BJ (cell line): ENCODE data around the gene SLC22A23. TPM values are rescaled to one million over a fixed set of nuclear protein-coding genes. Genes with fewer than 3 reads are reported as not detected.

ENCODE experiments used
- CTCF ChIA-PET: fragments of 350-600 bp; formaldehyde crosslinking; extraction: SDS; loops from one replicate; lab custom pipeline; 2021; ENCODE audit warnings: antibody characterized with exemption, inconsistent platforms; lab: Yijun Ruan, JAX
- POLR2A ChIA-PET: fragments of 300-600 bp; sonication (Branson Sonifier 250); formaldehyde crosslinking; extraction: SDS; loops from one replicate; lab custom pipeline; 2021; ENCODE audit warnings: antibody characterized with exemption; lab: Charles Lee
- DNase-seq: peaks from one replicate; pipeline ENCODE4 v3.0.0-alpha.2; 2011; ENCODE audit warnings: low read depth
- H3K27me3 ChIP-seq: 2 replicates; pipeline ENCODE4 v1.6.0; 2011; ENCODE audit warnings: low read length; ENCODE audit not compliant: control insufficient read depth, insufficient read depth
- H3K36me3 ChIP-seq: 2 replicates; pipeline ENCODE4 v1.5.1; 2011; ENCODE audit warnings: low read length; ENCODE audit not compliant: control insufficient read depth, insufficient read depth
- H3K4me3 ChIP-seq: 2 replicates; pipeline ENCODE4 v1.5.1; 2011; ENCODE audit warnings: low read depth, mild to moderate bottlenecking, control low read depth, low read length
- CTCF ChIP-seq: IDR thresholded peaks from 2 replicates; pipeline ENCODE4 v1.5.1; 2011; ENCODE audit warnings: low read depth, mild to moderate bottlenecking, control low read depth, inconsistent platforms, low read length, moderate library complexity; ENCODE audit not compliant: insufficient read depth
- polyA plus RNA-seq: library from polyadenylated mRNA; depleted of rRNA; stranded (reverse); fragments of >200 nt; gene quantifications from 2 replicates; pipeline ENCODE4 v1.2.3, GENCODE V29; 2011

Gene SLC22A23
- polyA plus RNA-seq, 1 experiment = 0.44 TPM

- no peak for DNase-seq
- no peak for TF ChIP-seq CTCF
- Histone ChIP-seq H3K4me3 (no peak overlapping the region), H3K27me3 (peaks cover 2% of the 10 kb centered on the region; the same call in 1 of the 2 replicates), H3K36me3 (no peaks in the 10 kb centered on the region)
- POLR2A ChIA-PET = no interaction called here
- CTCF ChIA-PET = interaction anchor here (2.1 kb wide), 1 partner anchor 446 kb away, joined by 8 read pairs; no protein-coding TSS in a partner anchor
Observed at GRCh38 chr6:3285732-3286131, 171.1 kb downstream of the SLC22A23 start.

GRCh38 chr6:3285049-3285639 lies 171.7 kb downstream of the SLC22A23 start:
- ChIA-PET POLR2A (no interaction called here), CTCF (interaction anchor here (1.2 to 2.1 kb wide), 2 partner anchors 447 to 706 kb away, joined by 3 to 8 read pairs; no protein-coding TSS in a partner anchor)
- Histone ChIP-seq H3K27me3 (0 out of 2 replicates have a peak, but pooled peaks cover 2% of the 10 kb centered on the region), H3K36me3 (no peaks in the 10 kb centered on the region), H3K4me3 (no peak overlapping the region)
- TF ChIP-seq CTCF = no peak
- no peak for DNase-seq

- TF ChIP-seq CTCF = no peak
- ChIA-PET CTCF (interaction anchor here (0.6 to 2.1 kb wide), 5 partner anchors 10 to 706 kb away, joined by 3 to 8 read pairs (median 3); no protein-coding TSS in a partner anchor), POLR2A (no interaction called here)
- H3K36me3 ChIP-seq = no peaks in the 10 kb centered on the region
- no peak for DNase-seq
- no peak overlapping the region for H3K4me3 ChIP-seq
- H3K27me3 ChIP-seq = no peaks in the 10 kb centered on the region
Observed at GRCh38 chr6:3284436-3284876, 172.4 kb downstream of the SLC22A23 start.

GRCh38 chr6:3283641-3284435 lies 173.0 kb downstream of the SLC22A23 start:
- no peaks in the 10 kb centered on the region for H3K27me3 ChIP-seq
- H3K4me3 ChIP-seq = no peak overlapping the region
- no peaks in the 10 kb centered on the region for H3K36me3 ChIP-seq
- ChIA-PET POLR2A (no interaction called here), CTCF (interaction anchor here (0.6 to 6.3 kb wide), 5 partner anchors 9 to 707 kb away, joined by 3 to 74 read pairs (median 3); no protein-coding TSS in a partner anchor)
- DNase-seq = no peak
- TF ChIP-seq CTCF = no peak

GRCh38 chr6:3283241-3283640 lies 173.6 kb downstream of the SLC22A23 start:
- TF ChIP-seq CTCF = no peak
- H3K27me3 ChIP-seq = no peaks in the 10 kb centered on the region
- no peaks in the 10 kb centered on the region for H3K36me3 ChIP-seq
- no peak for DNase-seq
- ChIA-PET CTCF (interaction anchor here (0.9 to 6.3 kb wide), 3 partner anchors 127 to 695 kb away, joined by 3 to 74 read pairs (median 3); no protein-coding TSS in a partner anchor), POLR2A (no interaction called here)
- H3K4me3 ChIP-seq = no peak overlapping the region
